ENCODE results near the gene SH3BGRL2.

The SH3BGRL2 gene

DNA sequence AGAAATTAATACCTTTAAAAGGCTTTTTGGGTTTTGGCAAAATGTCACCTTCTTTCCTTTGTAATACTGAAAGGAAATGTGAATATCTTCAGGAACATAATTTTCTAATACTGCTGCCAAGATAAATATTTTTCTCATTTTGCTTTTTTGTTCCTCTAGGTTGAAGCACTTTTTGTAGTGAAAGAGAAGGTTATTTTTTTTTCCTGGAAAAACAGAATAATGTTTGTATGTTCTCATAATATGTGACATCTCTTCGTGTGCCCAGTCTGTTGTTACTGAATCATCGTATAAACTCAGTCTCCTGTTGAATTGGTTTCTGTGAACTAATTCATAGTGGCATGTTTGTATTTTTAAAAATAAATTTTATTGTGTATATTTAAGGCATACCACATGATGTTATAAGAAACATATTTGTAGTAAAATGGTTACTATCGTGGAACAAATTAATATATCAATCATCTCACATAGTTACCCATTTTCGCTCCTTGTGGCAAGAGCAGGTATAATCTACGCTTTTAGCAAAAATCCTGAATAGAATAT is 74.4 kb downstream of the SH3BGRL2 start:
- Histone ChIP-seq H3K9me3 (ENCODE audit: insufficient read depth, low read depth, low read length) (no peaks in the 10 kb centered on the region), H3K27me3 (ENCODE audit: insufficient read depth, low read length) (no peaks in the 10 kb centered on the region), H3K4me1 (ENCODE audit: insufficient read depth, low read length) (peaks cover 8% of the 10 kb centered on the region; the same call in 1 of the 2 replicates), H3K36me3 (ENCODE audit: insufficient read depth, low read length) (peaks cover under 1% of the 10 kb centered on the region; the same call in 1 of the 2 replicates), H3K4me3 (ENCODE audit: low read length) (no peak overlapping the region), H3K27ac (ENCODE audit: low read depth, low read length) (no peak overlapping the region), H3K9ac (ENCODE audit: low read depth, low read length) (no peak overlapping the region)
- WGBS, result 94% methylated on average over 5 of the region's 5 CpGs

DNA sequence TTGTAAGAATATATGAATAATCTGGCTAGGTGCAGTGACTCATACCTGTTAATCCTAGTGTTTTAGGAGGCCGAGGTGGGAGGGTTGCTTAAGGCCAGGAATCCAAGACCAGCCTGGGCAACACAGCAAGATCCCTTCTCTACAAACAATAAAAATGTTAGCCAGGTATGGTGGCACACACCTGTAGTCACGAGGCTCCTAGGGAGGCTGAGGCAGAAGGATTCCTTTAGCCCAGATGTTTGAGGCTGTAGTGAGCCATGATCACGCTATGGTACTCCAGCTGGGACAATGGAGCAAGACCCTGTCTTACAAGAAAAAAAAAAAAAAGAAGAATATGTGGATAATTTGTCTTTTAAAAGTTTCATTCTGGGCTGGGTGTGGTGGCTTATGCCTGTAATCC is 75.4 kb downstream of the SH3BGRL2 start:
- 93% methylated on average over 3 of the region's 3 CpGs for WGBS
- no peaks in the 10 kb centered on the region for H3K27me3 ChIP-seq (ENCODE audit: insufficient read depth, low read length)
- no peak overlapping the region for H3K9ac ChIP-seq (ENCODE audit: low read depth, low read length)
- H3K36me3 ChIP-seq (ENCODE audit: insufficient read depth, low read length), result no peaks in the 10 kb centered on the region
- no peak overlapping the region for H3K27ac ChIP-seq (ENCODE audit: low read depth, low read length)
- H3K9me3 ChIP-seq (ENCODE audit: insufficient read depth, low read depth, low read length), result no peaks in the 10 kb centered on the region
- H3K4me3 ChIP-seq (ENCODE audit: low read length), result no peak overlapping the region
- H3K4me1 ChIP-seq (ENCODE audit: insufficient read depth, low read length), result peaks cover 8% of the 10 kb centered on the region; the same call in 1 of the 2 replicates

- Histone ChIP-seq H3K4me1 (ENCODE audit: insufficient read depth, low read length) (peaks cover 8% of the 10 kb centered on the region; the same call in 1 of the 2 replicates), H3K4me3 (ENCODE audit: low read length) (no peak overlapping the region), H3K9me3 (ENCODE audit: insufficient read depth, low read depth, low read length) (no peaks in the 10 kb centered on the region), H3K36me3 (ENCODE audit: insufficient read depth, low read length) (no peaks in the 10 kb centered on the region), H3K27ac (ENCODE audit: low read depth, low read length) (no peak overlapping the region), H3K9ac (ENCODE audit: low read depth, low read length) (no peak overlapping the region), H3K27me3 (ENCODE audit: insufficient read depth, low read length) (no peaks in the 10 kb centered on the region)
- WGBS, result 60% methylated on average over 1 of the region's 1 CpG
Observed at GRCh38 chr6:79707621-79708020, 76.5 kb downstream of the SH3BGRL2 start.

DNA sequence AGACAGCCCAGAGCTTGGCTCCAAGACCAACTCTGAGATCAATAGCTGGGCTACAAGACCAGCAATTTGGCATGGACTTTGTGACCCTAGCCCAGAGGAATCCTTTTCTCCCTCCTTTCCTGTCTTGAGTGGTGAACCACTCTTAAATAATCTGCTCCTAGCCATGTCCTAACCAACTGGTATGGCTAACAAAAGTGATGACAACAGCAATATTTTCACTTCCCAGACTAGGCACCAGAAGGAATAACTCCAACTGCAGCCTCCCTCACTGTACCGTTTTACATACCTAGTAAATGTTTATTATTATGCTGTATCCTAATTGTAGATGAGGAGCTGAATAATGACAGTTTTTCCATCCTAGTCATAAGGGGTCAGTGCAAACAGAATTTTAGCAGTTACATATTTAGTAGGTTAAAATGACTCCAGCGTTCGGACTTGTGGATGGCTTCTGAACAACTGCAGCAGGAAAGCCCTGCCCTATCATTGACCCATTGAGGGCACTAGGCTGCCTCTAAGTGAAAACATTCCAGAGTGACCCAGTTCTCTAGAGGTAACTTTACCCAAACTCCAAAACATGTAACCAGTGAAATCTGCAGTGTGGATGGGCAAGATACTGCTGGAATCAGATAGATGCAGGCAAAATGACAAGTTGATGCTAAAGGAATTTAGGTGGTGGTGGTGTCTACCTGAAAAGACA is 77.1 kb downstream of the SH3BGRL2 start:
- Histone ChIP-seq H3K4me3 (ENCODE audit: low read length) (no peak overlapping the region), H3K9ac (ENCODE audit: low read depth, low read length) (no peak overlapping the region), H3K4me1 (ENCODE audit: insufficient read depth, low read length) (peaks cover 8% of the 10 kb centered on the region; the same call in 1 of the 2 replicates), H3K27ac (ENCODE audit: low read depth, low read length) (no peak overlapping the region), H3K27me3 (ENCODE audit: insufficient read depth, low read length) (no peaks in the 10 kb centered on the region), H3K36me3 (ENCODE audit: insufficient read depth, low read length) (no peaks in the 10 kb centered on the region), H3K9me3 (ENCODE audit: insufficient read depth, low read depth, low read length) (no peaks in the 10 kb centered on the region)
- 93% methylated on average over 2 of the region's 3 CpGs for WGBS

GRCh38 chr6:79710127-79710526 is 79.0 kb downstream of the SH3BGRL2 start:
- no peak overlapping the region for H3K27ac ChIP-seq (ENCODE audit: low read depth, low read length)
- 87% methylated on average over 3 of the region's 3 CpGs for WGBS
- no peaks in the 10 kb centered on the region for H3K27me3 ChIP-seq (ENCODE audit: insufficient read depth, low read length)
- no peaks in the 10 kb centered on the region for H3K36me3 ChIP-seq (ENCODE audit: insufficient read depth, low read length)
- H3K4me3 ChIP-seq (ENCODE audit: low read length), result no peak overlapping the region
- H3K4me1 ChIP-seq (ENCODE audit: insufficient read depth, low read length), result peaks cover 20% of the 10 kb centered on the region; the same call in 1 of the 2 replicates
- no peak overlapping the region for H3K9ac ChIP-seq (ENCODE audit: low read depth, low read length)
- H3K9me3 ChIP-seq (ENCODE audit: insufficient read depth, low read depth, low read length), result no peaks in the 10 kb centered on the region

GRCh38 chr6:79711167-79711566 is 80.0 kb downstream of the SH3BGRL2 start:
- peaks cover 20% of the 10 kb centered on the region; the same call in 1 of the 2 replicates for H3K4me1 ChIP-seq (ENCODE audit: insufficient read depth, low read length)
- no peaks in the 10 kb centered on the region for H3K9me3 ChIP-seq (ENCODE audit: insufficient read depth, low read depth, low read length)
- no peaks in the 10 kb centered on the region for H3K36me3 ChIP-seq (ENCODE audit: insufficient read depth, low read length)
- no peak overlapping the region for H3K27ac ChIP-seq (ENCODE audit: low read depth, low read length)
- H3K27me3 ChIP-seq (ENCODE audit: insufficient read depth, low read length), result no peaks in the 10 kb centered on the region
- no peak overlapping the region for H3K4me3 ChIP-seq (ENCODE audit: low read length)
- 96% methylated on average over 4 of the region's 4 CpGs for WGBS
- no peak overlapping the region for H3K9ac ChIP-seq (ENCODE audit: low read depth, low read length)

DNA sequence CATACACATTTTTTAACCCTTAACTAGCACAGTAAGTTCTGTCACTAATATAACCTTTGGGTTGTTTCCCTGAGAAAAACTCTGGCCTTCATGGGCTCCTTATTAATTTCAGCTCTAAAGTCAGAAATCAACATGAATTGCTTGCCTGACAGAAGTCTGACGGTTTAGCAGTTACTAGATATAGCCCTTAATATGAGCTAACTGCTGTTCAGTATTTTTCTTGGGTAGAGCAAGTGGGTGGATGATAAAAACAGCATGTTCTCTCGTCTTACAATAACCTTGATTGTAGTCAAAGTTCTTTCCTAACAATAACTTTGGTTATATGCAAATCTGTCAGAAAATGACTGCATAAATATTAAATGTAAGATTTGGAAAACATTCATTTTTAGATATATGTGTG is 81.0 kb downstream of the SH3BGRL2 start:
- Histone ChIP-seq H3K9me3 (ENCODE audit: insufficient read depth, low read depth, low read length) (no peaks in the 10 kb centered on the region), H3K9ac (ENCODE audit: low read depth, low read length) (no peak overlapping the region), H3K4me1 (ENCODE audit: insufficient read depth, low read length) (peaks cover 20% of the 10 kb centered on the region; the same call in 1 of the 2 replicates), H3K4me3 (ENCODE audit: low read length) (no peak overlapping the region), H3K36me3 (ENCODE audit: insufficient read depth, low read length) (no peaks in the 10 kb centered on the region), H3K27me3 (ENCODE audit: insufficient read depth, low read length) (no peaks in the 10 kb centered on the region), H3K27ac (ENCODE audit: low read depth, low read length) (no peak overlapping the region)
- 94% methylated on average over 2 of the region's 2 CpGs for WGBS

DNA sequence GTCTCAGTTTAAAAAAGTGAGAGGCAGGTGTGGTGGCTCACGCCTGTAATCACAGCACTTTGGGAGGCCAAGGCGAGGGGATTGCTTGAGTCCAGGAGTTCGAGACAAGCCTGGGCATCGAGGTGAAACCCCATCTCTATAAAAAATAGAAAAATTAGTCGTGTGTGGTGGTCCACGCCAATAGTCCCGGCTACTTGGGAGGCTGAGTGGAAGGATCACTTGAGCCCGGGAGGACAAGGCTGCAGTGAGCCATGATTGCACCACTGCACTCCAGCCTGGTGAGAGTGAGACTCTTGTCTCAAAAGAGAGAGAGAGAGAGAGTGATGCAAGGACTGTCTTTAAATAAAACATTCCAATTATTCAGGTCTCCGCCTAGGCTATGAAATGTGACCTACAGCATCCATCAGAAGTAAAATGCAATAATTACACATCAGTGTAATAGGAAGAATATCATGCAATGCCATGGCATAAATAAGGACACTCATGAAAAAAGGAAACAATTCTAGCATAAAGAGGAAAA is 81.5 kb downstream of the SH3BGRL2 start:
- no peak overlapping the region for H3K9ac ChIP-seq (ENCODE audit: low read depth, low read length)
- H3K9me3 ChIP-seq (ENCODE audit: insufficient read depth, low read depth, low read length), result no peaks in the 10 kb centered on the region
- no peak overlapping the region for H3K4me3 ChIP-seq (ENCODE audit: low read length)
- H3K4me1 ChIP-seq (ENCODE audit: insufficient read depth, low read length), result peaks cover 17% of the 10 kb centered on the region; the same call in 1 of the 2 replicates
- H3K27ac ChIP-seq (ENCODE audit: low read depth, low read length), result no peak overlapping the region
- H3K36me3 ChIP-seq (ENCODE audit: insufficient read depth, low read length), result no peaks in the 10 kb centered on the region
- H3K27me3 ChIP-seq (ENCODE audit: insufficient read depth, low read length), result no peaks in the 10 kb centered on the region
- 88% methylated on average over 7 of the region's 9 CpGs for WGBS

DNA sequence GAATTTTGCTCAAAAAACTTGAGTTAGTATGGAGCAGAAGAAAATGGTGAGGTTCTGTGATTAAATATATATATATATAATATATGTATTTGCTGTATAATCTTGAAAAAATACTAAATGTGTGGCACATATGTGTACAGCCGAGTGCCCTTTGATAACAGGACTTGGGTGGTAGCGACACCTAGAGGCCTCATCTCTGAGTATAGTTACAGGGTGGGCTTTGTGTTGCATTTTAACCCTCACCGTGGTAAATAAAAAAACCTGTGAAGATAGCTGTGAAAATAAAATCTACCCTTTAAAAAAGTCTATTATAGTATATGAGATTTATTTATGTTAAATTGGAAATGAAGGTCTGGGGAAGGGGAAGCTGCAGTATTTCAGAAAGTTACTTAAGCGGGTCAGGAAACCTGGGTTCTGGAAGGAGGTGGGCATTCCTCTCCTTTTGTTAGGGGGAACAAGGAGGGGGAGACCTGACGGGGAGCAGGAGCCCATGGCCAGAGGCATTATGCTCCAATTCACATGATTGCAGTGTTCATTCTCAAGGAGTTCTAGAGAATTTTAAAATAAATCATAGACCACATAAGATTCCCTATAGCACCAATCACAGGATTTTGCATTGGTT is 82.7 kb downstream of the SH3BGRL2 start:
- H3K9me3 ChIP-seq (ENCODE audit: insufficient read depth, low read depth, low read length), result no peaks in the 10 kb centered on the region
- no peaks in the 10 kb centered on the region for H3K27me3 ChIP-seq (ENCODE audit: insufficient read depth, low read length)
- no peak overlapping the region for H3K9ac ChIP-seq (ENCODE audit: low read depth, low read length)
- H3K36me3 ChIP-seq (ENCODE audit: insufficient read depth, low read length), result no peaks in the 10 kb centered on the region
- WGBS, result 40% methylated on average over 4 of the region's 5 CpGs
- H3K4me3 ChIP-seq (ENCODE audit: low read length), result no peak overlapping the region
- H3K27ac ChIP-seq (ENCODE audit: low read depth, low read length), result no peak overlapping the region
- peaks cover 12% of the 10 kb centered on the region; the same call in 1 of the 2 replicates for H3K4me1 ChIP-seq (ENCODE audit: insufficient read depth, low read length)

DNA sequence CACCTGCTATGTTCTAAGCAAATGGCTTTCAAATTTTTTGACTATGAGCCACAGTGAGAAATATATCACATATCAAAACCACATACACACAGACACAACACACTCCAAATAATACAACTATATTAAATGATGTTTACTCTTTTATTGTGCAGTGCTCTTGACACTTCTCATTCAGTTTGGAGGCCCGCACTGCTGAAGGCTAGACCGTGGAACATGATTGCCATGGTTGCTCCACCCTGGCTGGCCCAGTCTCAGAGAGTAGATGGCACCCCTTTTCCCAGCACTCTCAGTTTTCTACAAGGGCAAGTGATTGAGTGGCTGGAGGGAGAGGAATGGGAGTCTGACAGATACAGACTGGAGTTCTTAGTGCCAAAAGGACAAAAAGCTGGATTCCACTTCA is 86.9 kb downstream of the SH3BGRL2 start:
- 95% methylated on average over 2 of the region's 2 CpGs for WGBS
- no peaks in the 10 kb centered on the region for H3K36me3 ChIP-seq (ENCODE audit: insufficient read depth, low read length)
- no peak overlapping the region for H3K4me3 ChIP-seq (ENCODE audit: low read length)
- peaks cover 12% of the 10 kb centered on the region; the same call in 1 of the 2 replicates for H3K4me1 ChIP-seq (ENCODE audit: insufficient read depth, low read length)
- H3K27me3 ChIP-seq (ENCODE audit: insufficient read depth, low read length), result no peaks in the 10 kb centered on the region
- H3K9me3 ChIP-seq (ENCODE audit: insufficient read depth, low read depth, low read length), result no peaks in the 10 kb centered on the region
- H3K27ac ChIP-seq (ENCODE audit: low read depth, low read length), result no peak overlapping the region
- H3K9ac ChIP-seq (ENCODE audit: low read depth, low read length), result no peak overlapping the region

Measured in HUES64 (cell line).